Measurements from ENCODE around the gene C1QB.
"Not testable (repeated sequence)": the region's sequence is repeated elsewhere in the genome, so short reads cannot be mapped to it uniquely, and the experiment has no call there.

The C1QB gene

DNA sequence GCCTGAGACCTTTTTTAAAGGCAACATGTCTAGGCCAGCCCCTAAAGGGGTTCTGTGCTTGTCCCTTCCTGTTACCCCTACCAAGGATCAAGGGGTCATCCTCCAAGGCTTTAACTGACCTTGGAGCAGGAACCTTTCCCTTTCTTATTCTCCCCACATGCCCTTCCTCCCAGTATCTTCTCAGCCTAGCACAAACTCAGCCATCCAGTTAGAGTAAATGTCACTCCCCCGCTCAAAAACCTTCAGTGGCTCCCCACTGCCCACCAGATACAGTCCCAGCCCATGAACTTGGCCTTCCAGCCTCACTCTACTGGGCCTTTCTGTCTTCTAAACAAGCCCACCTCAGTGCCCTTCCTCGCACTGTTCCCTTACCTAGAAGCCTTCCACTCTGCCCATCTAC, 8.8 kb downstream of the C1QB start:
- DNase-seq (ENCODE audit: insufficient read length, low spot score) (no peak), FAIRE-seq (no peak)

DNA sequence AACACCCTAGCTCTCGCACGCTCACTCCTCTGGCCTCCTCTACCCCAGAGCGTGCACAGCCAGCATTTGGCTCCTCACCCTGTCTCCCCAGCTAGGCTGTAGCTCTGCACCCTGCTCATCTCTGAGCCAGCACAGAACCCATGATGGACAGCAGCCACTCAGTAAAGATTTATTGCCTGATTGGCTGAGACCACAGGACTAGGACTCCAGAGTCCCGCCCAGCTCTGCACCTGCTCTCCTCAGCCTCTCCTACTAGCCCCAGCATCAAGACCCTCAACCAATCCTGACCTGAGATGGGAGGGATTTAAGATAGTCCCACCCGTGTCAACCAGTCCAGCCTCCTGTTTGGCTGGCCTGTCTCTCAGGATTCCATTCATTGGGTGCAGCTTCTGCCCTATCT, 9.3 kb downstream of the C1QB start:
- TF ChIP-seq, protein P1, sequence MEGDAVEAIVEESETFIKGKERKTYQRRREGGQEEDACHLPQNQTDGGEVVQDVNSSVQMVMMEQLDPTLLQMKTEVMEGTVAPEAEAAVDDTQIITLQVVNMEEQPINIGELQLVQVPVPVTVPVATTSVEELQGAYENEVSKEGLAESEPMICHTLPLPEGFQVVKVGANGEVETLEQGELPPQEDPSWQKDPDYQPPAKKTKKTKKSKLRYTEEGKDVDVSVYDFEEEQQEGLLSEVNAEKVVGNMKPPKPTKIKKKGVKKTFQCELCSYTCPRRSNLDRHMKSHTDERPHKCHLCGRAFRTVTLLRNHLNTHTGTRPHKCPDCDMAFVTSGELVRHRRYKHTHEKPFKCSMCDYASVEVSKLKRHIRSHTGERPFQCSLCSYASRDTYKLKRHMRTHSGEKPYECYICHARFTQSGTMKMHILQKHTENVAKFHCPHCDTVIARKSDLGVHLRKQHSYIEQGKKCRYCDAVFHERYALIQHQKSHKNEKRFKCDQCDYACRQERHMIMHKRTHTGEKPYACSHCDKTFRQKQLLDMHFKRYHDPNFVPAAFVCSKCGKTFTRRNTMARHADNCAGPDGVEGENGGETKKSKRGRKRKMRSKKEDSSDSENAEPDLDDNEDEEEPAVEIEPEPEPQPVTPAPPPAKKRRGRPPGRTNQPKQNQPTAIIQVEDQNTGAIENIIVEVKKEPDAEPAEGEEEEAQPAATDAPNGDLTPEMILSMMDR (IDR thresholded peaks at IDR 0.05; ENCODE audit: insufficient read depth, missing control alignments) = no peak
- DNase-seq (ENCODE audit: insufficient read length, low spot score) = no peak
- FAIRE-seq = no peak

More for the DNA sequence above, 8.8 kb downstream of the C1QB start:
- TF ChIP-seq, protein P1 (IDR thresholded peaks at IDR 0.05; ENCODE audit: insufficient read depth, missing control alignments) = no peak

DNA sequence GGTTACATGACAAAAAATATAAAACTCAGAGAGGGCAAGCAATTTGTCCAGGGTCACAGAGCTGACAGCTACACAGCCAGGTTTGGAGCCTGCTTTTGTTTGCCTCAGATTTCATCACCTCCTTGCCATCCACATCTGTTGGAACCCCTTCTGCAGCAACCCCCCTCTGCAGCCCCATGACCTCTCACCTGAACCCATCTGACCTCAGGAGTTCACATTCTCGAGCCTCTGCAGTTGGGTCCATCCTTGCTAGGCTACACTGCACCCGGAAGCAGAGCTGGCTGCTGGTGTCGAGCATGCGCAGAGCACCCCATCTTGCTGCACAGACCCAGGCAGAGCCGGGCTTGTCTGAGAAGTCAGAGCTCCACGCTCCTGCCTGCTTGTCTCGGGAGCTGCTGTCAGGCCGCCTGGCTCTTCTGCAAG, 10.0 kb downstream of the C1QB start:
- DNase-seq (ENCODE audit: insufficient read length, low spot score) = no peak
- FAIRE-seq = no peak
- TF ChIP-seq, protein P1 (IDR thresholded peaks at IDR 0.05; ENCODE audit: insufficient read depth, missing control alignments) = no peak

DNA sequence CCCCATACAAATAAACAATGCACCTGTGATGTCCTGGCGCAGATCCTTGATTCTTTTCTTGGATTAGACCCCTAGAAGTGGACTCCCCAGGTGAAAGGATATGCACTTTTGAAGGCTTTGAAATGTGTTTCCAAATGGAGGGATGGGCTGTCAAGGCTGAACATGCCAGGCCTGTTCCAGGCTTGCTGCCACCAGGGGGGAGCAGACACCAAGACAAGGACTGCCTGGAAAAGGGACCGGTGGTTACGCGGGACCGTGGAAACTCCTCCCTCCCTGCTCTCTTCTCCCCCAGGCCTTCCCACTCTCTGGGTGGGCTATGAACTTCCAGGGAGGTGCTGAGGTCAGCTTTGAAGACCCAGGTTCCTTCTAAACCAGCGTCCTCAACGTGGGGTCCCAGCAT, 12.7 kb downstream of the C1QB start:
- FAIRE-seq = no peak
- no peak for DNase-seq (ENCODE audit: insufficient read length, low spot score)

DNA sequence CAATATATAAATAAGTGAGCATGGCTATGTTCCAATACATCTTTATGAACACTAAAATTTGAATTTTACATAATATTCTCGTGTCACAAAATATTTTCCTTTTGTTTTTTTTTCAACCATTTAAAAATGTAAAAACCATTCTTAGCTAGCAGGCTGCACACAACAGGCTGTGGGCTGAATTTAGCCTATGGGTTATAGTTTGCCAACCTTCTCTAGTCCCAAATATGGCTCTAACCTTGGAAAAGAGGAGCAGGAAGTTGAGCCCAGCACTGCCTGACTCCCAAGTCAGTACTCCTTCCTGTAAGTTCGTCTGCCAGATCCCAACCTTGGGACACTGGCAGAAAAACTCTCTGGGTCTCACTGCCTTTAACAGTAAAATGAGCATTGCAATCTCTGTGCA, 13.4 kb downstream of the C1QB start:
- TF ChIP-seq, protein P1 (IDR thresholded peaks at IDR 0.05; ENCODE audit: insufficient read depth, missing control alignments) = no peak
- DNase-seq (ENCODE audit: insufficient read length, low spot score) (no peak), FAIRE-seq (no peak)

More for the DNA sequence above, 12.7 kb downstream of the C1QB start:
- TF ChIP-seq, protein P1 (IDR thresholded peaks at IDR 0.05; ENCODE audit: insufficient read depth, missing control alignments) = peak; percentile 49

DNA sequence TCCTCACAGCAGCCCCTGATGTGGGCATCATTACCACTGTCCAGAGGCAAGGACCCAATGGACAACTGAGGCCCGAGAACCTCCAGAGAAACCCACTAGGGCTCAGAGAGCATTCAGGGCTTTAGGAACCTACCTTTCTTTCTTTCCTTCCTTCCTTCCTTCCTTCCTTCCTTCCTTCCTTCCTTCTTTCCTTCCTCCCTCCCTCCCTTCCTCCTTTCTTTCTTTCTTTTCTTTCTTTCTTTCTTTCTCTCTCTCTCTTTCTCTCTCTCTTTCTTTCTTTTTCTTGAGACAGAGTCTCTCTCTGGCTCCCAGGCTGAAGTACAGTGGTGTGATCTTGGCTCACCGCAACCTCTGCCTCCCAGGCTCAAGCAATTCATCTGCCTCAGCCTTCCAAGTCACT, 15.8 kb downstream of the C1QB start:
- FAIRE-seq; DNase-seq (ENCODE audit: insufficient read length, low spot score): not testable (repeated sequence)

DNA sequence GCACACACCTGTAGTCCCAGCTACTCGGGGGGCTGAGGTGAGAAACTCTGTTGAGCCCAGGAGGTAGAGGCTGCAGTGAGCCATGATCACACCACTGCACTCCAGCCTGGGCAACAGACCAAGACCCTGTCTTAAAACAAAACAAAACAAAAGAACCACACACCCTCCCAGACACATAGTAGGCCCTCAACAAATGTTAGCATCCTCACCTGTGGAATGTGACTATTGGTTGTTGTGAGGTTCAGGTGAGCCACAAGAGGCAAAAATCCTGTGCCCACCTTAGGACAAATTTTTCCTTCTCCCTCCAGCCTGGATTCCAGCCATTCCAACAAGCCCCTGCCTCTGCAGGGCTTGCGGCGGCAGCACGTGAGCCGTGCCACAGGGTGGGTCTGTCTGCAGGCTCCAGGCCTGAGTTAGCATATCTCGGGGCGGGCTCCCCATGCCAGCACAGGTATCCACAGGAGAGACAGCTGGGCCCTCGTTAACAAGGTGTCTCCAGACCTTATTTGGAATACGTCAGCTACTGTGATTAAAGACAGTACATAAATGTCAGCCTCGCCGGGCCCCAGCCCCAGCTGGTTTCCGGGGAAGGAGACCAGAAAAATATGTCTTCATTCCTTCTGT, 17.4 kb downstream of the C1QB start:
- TF ChIP-seq, protein P1 (IDR thresholded peaks at IDR 0.05; ENCODE audit: insufficient read depth, missing control alignments) = no peak
- DNase-seq (ENCODE audit: insufficient read length, low spot score) (no peak), FAIRE-seq (no peak)

DNA sequence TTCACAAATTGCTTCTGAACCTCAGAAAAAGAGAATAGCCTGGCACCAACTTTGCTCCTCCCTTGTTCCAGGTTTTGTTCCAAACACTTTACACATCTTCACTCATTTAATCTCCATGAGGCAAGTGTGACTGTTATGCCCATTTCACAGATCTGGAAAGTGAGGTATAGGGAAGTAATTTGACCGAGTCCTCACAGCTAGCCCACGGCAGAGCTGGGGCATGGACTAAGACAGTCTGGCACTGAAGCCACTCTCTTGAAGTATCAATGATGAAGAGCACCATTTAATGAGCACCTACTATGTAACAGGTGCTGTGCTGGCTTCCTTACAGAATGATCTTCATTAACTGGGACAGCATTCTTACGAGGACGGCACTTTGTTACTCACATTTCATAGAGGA, 19.0 kb downstream of the C1QB start:
- no peak for DNase-seq (ENCODE audit: insufficient read length, low spot score)
- no peak for FAIRE-seq
- TF ChIP-seq, protein P1 (IDR thresholded peaks at IDR 0.05; ENCODE audit: insufficient read depth, missing control alignments) = no peak
